Activated naive CD4-positive, alpha-beta T cell treated with anti-CD3 and anti-CD28 coated beads, Interleukin-2, amount 50 U/mL, for 24 hours (primary cell): ENCODE data around the gene POLR2I.

Experiments
- H3K27ac Mint-ChIP-seq: one replicate; pipeline ENCODE4 v1.8.0; 2021; ENCODE audit warnings: mild to moderate bottlenecking, mixed read lengths
- H3K27me3 Mint-ChIP-seq: one replicate; pipeline ENCODE4 v1.8.0; 2021; ENCODE audit warnings: mixed read lengths
- H3K36me3 Mint-ChIP-seq: one replicate; pipeline ENCODE4 v1.8.0; 2021; ENCODE audit warnings: mixed read lengths
- H3K4me1 Mint-ChIP-seq: one replicate; pipeline ENCODE4 v1.8.0; 2021; ENCODE audit warnings: mixed read lengths
- H3K4me3 Mint-ChIP-seq: one replicate; pipeline ENCODE4 v1.8.0; 2021; ENCODE audit warnings: mild to moderate bottlenecking, mixed read lengths
- H3K9me3 Mint-ChIP-seq: one replicate; pipeline ENCODE4 v1.8.0; 2021; ENCODE audit warnings: mixed read lengths

The POLR2I gene

DNA sequence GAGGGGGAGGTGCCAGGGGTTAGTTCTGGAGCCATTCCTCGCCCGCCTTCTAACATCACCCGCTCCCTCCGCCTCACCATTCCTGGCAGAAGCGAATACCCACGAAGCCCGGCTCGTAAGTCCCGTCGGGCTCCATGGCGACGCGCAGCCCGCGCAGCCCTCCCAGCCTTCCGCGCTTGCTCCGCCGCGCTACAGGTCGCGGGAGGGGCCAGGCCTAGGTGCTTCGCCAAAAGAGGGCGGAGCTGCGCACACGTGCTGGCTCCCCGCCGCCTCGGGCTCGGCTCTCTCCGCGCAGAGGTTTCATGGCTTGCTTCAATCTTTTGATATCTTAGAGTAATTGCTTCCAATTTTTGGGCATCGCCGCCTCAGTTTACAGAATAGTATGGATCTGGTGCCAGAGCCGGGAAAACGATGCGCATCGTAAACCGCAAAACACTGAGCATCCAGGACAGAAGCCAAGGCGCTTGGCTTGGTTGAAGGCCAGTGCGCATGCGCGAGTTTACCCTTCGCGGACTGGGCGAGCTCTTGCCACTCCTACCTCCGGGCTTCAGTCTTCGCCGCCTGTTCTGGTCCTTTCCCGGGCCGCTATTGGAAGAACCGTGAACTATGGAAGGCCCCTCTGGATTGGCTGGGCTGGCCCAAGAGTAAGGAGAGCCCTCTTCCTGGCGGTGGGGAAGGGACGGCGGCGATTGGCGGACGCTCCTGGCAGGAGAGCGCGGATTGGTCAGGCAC is at the start of gene POLR2I:
Gene POLR2I, minus strand, starts transcription at position 155 of the 732 bp plus-strand sequence. Its CDS starts 19 bp downstream, at position 136.
- Mint-ChIP-seq H3K27me3 (no peaks in the 10 kb centered on the region), H3K9me3 (no peaks in the 10 kb centered on the region), H3K4me3 (peak within 1 kb of the TSS; percentile 89), H3K4me1 (peaks cover 39% of the 10 kb centered on the region), H3K36me3 (peaks cover 8% of the 10 kb centered on the region), H3K27ac (peak within 1 kb of the TSS; percentile 99)

DNA sequence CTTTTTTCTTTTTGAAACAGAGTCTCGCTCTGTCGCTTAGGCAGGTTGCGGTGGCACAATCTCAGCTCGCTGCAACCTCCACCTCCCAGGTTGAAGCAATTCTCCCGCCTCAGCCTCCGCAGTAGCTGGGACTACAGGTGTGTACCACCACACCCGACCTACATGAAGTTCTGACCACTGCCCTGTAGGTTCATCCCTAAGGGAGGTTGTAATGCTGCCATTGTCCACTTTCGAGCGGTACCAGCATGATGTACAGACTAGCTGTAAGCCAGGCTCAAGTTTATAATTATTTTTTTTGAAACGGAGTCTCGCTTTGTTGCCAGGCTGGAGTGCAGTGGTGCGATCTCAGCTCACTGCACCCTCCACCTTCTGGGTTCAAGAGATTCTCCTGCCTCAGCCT is 49.1 kb upstream of the POLR2I start:
- Mint-ChIP-seq H3K9me3 (no peaks in the 10 kb centered on the region), H3K27ac (no peak overlapping the region), H3K4me1 (no peaks in the 10 kb centered on the region), H3K36me3 (peaks cover 2% of the 10 kb centered on the region), H3K27me3 (no peaks in the 10 kb centered on the region), H3K4me3 (no peak overlapping the region)

DNA sequence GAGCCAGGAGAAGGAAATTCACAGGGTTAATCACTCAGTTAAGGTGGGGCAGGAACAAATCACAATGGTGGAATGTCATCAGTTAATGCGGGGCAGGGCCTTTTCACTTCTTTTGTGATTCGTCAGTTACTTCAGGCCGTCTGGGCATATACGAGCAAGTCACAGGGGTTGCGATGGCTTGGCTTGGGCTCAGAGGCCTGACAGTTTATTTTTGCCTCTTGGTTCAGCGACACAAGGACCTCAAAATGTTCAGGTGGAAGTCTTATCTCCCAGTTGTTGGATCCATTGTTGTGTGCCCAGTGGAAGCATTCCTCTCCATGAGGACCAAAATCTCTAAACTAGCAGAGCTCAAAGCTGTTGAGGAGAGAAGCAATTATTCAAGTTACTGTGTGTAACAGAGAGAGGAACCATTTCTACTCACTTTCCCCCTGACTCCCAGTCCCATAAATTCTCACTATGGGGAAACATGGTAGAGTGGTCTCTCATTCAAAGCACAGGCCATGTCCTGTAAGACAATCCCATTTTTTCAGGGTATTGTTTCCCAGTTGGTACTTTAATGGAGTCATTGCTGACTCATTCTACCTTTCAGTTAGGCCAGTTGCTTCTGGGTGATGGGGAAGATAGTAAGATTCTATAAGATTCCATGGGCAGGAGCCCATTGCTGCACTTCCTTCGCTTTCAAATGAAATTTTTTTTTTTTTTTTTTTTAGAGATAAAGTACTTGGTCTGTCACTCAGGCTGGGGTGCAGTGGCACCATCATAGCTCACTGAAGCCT is 46.3 kb upstream of the POLR2I start:
- no peaks in the 10 kb centered on the region for H3K9me3 Mint-ChIP-seq
- H3K36me3 Mint-ChIP-seq = peaks cover 2% of the 10 kb centered on the region
- peak overlapping the region; percentile 8 for H3K27ac Mint-ChIP-seq
- H3K4me1 Mint-ChIP-seq = no peaks in the 10 kb centered on the region
- no peak overlapping the region for H3K4me3 Mint-ChIP-seq
- no peaks in the 10 kb centered on the region for H3K27me3 Mint-ChIP-seq

DNA sequence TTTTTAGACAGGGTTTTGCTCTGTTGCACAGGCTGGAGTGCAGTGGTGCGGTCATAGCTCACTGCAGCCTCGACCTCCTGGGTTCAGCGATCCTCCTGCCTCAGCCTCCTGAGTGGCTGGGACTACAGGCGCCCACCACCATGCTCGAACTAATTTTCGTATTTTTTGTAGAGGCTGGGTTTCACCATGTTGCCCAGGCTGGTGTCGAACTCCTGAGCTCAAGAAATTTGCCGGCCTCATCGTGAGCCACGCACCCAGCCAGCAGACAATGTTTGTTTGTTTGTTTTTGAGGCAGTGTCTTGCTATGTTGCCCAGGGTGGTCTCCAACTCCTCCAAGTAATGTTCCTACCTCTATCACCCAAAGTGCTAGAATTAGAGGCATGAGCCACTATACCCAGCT is 38.5 kb upstream of the POLR2I start:
- H3K4me3 Mint-ChIP-seq = no peak overlapping the region
- no peaks in the 10 kb centered on the region for H3K27me3 Mint-ChIP-seq
- no peaks in the 10 kb centered on the region for H3K4me1 Mint-ChIP-seq
- H3K9me3 Mint-ChIP-seq = no peaks in the 10 kb centered on the region
- peaks cover 6% of the 10 kb centered on the region for H3K36me3 Mint-ChIP-seq
- H3K27ac Mint-ChIP-seq = no peak overlapping the region

DNA sequence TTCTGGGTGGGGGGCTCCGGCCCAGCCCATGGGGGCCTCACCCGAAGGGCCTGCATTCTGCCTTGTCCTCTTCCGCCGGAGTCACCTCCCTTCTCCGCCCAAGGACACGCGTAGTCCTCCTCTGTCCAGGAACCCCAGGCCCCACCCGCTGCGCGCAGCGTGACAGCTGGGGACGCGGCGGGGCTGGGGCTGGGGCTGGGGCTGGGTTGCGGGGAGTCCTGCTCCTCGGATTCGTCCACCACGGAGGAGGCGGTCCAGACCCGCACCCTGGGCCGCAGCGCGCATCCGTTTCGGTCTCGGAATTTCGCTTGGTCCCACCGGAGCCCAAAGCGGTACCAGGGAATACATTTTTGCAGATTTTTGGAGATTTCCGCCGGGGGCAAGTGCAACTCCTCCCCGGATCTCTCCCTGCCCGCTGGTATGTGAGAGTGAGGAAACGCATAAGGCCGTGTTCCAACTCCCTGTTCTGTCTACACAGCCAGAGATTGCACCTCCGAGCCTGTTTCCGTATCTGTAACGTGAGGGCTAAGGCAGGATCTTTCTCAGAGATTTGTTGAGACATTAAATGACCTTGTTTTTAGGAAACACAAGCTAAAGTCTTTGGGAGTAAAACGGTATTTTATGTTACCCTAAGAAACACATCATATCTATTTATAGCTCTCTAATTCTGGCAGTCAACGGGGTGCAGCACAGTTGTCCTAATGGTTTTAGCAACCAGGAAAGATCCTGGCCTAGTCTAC is 37.8 kb upstream of the POLR2I start, which contains the start of gene COX7A1:
Gene COX7A1, minus strand, starts transcription at position 96 of the 740 bp plus-strand sequence. Its CDS starts 40 bp downstream, at position 56.
- no peak within 1 kb of the TSS for H3K27ac Mint-ChIP-seq
- no peaks in the 10 kb centered on the region for H3K27me3 Mint-ChIP-seq
- H3K4me3 Mint-ChIP-seq = no peak within 1 kb of the TSS
- peaks cover 6% of the 10 kb centered on the region for H3K36me3 Mint-ChIP-seq
- H3K9me3 Mint-ChIP-seq = no peaks in the 10 kb centered on the region
- H3K4me1 Mint-ChIP-seq = no peaks in the 10 kb centered on the region

DNA sequence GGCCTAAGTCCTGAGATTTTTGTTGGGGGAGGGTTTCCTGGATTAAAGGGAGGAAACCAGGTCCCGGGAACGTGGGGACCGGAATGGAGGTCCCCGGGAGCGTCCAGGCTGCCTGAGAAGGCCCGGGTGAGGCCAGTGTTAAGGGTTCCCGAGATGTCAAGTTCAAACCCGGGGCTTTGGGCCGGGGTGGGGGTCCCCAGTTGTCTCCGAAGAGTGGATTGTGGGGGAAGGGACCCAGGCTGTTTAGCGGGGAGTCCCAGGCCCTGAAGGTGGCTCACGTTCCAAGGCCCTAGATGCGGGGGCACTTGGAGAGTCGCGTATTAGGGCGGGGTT is 37.3 kb upstream of the POLR2I start:
- Mint-ChIP-seq H3K9me3 (no peaks in the 10 kb centered on the region), H3K4me3 (no peak overlapping the region), H3K36me3 (peaks cover 8% of the 10 kb centered on the region), H3K4me1 (peaks cover 1% of the 10 kb centered on the region), H3K27ac (no peak overlapping the region), H3K27me3 (no peaks in the 10 kb centered on the region)

DNA sequence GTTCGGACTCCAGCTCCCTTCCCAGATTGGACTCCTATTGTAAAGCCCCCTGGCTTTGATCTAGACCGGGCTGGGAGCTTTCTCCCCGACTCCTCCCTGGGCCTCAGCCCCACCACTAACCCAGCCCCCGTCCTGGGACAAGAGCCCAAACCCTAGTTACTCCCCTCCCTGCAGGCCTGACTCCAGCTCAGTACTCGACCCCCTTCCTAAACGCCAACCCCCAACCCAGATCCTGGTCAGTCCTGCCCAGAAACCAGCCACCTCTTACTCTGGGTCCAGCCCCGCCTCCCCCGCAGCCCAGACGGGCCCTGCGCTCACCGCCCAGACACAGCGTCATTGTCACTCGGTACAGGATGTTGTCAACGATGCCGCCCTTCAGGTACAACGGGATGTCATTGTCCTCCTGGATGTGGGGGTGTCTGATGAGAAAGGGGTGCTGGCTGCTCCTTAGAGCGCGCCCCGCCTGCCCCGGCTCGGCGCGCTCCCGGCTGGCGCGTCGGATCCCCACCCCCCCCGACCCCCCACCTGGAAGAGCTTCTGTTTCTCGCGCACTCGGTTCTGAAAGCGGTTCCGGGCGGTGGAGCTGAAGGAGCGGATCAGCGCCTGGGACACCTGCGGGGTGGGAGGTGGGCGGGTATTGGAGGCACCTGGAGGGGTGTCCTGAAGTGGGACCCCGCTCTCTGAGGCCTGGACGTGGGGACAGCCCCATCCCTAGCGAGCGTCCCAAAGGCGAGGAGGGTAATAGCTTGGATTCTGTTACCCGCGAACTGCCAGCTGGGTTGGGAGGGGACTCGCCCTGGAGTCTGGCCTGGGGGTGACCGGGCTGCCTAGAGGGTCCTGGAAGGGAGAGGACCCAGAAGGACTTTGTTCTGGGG is 36.7 kb upstream of the POLR2I start:
- H3K4me1 Mint-ChIP-seq = peaks cover 3% of the 10 kb centered on the region
- H3K4me3 Mint-ChIP-seq = no peak overlapping the region
- H3K9me3 Mint-ChIP-seq = no peaks in the 10 kb centered on the region
- H3K27ac Mint-ChIP-seq = no peak overlapping the region
- peaks cover 11% of the 10 kb centered on the region for H3K36me3 Mint-ChIP-seq
- no peaks in the 10 kb centered on the region for H3K27me3 Mint-ChIP-seq

DNA sequence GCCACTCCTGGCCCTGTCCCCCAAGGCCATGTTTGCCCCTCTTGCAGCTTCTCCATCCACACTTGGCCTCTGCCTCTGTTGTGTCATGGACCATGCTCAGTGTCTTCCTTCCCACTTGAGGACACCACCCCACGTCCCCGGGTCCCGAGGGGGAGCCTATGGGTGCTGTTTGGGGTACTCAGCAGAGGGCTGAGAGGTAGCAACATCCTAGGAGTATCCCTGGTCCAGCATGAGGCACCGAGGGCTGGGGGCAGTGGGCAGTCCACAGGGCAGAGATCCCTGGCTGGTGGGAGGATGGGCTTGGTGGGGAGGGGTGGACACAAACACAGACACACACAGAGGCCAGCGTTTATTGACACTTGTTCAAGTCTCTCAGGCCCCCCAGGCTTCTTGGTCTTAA is 35.9 kb upstream of the POLR2I start:
- Mint-ChIP-seq H3K4me3 (no peak overlapping the region), H3K36me3 (peaks cover 12% of the 10 kb centered on the region), H3K27me3 (no peaks in the 10 kb centered on the region), H3K9me3 (no peaks in the 10 kb centered on the region), H3K27ac (no peak overlapping the region), H3K4me1 (peaks cover 3% of the 10 kb centered on the region)

DNA sequence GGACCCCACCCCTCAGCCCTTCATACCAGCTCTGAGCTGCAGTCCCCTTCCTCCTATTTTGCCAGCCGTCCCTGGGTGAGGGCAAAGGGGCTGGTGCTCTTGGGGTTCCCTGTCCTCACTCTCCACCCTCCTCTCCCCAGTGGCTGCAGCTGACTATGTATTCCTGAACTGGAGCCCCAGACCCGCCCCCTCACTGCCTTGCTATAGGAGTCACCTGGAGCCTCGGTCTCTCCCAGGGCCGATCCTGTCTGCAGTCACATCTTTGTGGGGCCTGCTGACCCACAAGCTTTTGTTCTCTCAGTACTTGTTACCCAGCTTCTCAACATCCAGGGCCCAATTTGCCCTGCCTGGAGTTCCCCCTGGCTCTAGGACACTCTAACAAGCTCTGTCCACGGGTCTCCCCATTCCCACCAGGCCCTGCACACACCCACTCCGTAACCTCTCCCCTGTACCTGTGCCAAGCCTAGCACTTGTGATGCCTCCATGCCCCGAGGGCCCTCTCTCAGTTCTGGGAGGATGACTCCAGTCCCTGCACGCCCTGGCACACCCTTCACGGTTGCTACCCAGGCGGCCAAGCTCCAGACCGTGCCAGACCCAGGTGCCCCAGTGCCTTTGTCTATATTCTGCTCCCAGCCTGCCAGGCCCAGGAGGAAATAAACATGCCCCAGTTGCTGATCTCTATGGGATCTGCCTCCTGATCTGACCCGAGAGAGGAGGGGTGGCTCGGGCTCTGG is 35.2 kb upstream of the POLR2I start:
- H3K27ac Mint-ChIP-seq = no peak overlapping the region

DNA sequence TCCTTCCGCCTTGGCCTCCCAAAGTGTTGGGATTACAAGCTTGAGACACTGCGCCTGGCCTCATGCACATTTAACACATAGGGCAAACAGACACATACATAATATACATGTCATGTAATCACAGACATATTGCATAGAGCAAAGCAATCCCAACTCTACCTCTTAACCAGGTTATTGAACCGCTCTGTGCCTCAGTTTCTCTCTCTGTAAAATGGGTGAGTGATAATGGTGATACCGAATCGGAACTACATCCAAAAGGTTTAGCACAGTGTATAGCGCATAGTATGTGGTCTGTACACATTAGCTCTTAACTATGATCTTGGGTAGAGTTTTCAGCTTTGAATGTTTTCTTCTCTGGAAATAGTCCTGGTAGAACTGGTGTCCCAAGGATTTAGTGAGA is 29.9 kb upstream of the POLR2I start:
- no peaks in the 10 kb centered on the region for H3K27me3 Mint-ChIP-seq
- H3K9me3 Mint-ChIP-seq = no peaks in the 10 kb centered on the region
- H3K4me1 Mint-ChIP-seq = peaks cover 20% of the 10 kb centered on the region
- H3K27ac Mint-ChIP-seq = no peak overlapping the region
- no peak overlapping the region for H3K4me3 Mint-ChIP-seq
- H3K36me3 Mint-ChIP-seq = peaks cover 14% of the 10 kb centered on the region

More for the DNA sequence above, 35.2 kb upstream of the POLR2I start:
- Mint-ChIP-seq H3K36me3 (peaks cover 11% of the 10 kb centered on the region), H3K4me1 (peaks cover 3% of the 10 kb centered on the region), H3K9me3 (no peaks in the 10 kb centered on the region), H3K27me3 (no peaks in the 10 kb centered on the region), H3K4me3 (no peak overlapping the region)

DNA sequence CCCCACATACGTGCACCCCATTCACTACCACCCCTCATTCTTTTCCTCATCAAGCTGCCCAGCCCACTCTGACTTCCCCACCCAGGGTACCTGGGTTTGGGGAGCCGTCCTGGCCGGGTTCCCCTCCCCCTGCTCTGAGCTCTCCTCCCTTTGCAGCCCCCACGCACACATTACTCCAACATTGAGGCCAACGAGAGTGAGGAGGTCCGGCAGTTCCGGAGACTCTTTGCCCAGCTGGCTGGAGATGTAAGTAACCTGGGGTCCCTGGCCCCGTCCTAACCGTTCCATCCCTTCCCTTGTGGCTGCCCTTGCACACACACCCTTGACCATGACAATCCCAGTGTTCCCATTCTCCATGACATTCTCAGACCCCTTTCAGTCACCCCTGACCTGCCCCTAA is 27.8 kb upstream of the POLR2I start:
- H3K36me3 Mint-ChIP-seq = peaks cover 14% of the 10 kb centered on the region

DNA sequence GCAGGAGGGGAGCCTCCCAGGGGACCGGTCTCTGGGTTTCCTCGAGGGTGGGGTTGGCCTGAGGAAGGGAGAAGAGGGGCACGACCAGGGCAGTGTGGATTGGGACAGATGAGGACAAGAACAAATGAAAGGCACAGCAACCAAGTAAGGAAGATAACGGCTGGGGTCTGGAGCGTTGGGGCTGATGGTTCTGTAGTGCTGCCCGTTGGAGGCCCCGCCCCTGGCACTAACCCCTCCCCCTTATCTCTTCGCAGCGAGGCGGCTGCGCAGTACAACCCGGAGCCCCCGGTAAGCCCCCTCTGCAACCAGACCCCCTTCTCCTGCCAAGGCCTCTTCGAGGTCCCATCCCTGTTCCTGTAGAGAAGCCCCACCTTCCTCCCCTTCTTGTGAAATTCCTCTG is 27.4 kb upstream of the POLR2I start:
- no peaks in the 10 kb centered on the region for H3K9me3 Mint-ChIP-seq
- H3K27ac Mint-ChIP-seq = no peak overlapping the region
- H3K4me3 Mint-ChIP-seq = peak overlapping the region; percentile 87
- H3K27me3 Mint-ChIP-seq = no peaks in the 10 kb centered on the region
- H3K4me1 Mint-ChIP-seq = peaks cover 20% of the 10 kb centered on the region
- peaks cover 12% of the 10 kb centered on the region for H3K36me3 Mint-ChIP-seq

More for the DNA sequence above, 27.8 kb upstream of the POLR2I start:
- H3K4me3 Mint-ChIP-seq = no peak overlapping the region
- no peak overlapping the region for H3K27ac Mint-ChIP-seq
- H3K9me3 Mint-ChIP-seq = no peaks in the 10 kb centered on the region
- H3K4me1 Mint-ChIP-seq = peaks cover 20% of the 10 kb centered on the region
- H3K27me3 Mint-ChIP-seq = no peaks in the 10 kb centered on the region

DNA sequence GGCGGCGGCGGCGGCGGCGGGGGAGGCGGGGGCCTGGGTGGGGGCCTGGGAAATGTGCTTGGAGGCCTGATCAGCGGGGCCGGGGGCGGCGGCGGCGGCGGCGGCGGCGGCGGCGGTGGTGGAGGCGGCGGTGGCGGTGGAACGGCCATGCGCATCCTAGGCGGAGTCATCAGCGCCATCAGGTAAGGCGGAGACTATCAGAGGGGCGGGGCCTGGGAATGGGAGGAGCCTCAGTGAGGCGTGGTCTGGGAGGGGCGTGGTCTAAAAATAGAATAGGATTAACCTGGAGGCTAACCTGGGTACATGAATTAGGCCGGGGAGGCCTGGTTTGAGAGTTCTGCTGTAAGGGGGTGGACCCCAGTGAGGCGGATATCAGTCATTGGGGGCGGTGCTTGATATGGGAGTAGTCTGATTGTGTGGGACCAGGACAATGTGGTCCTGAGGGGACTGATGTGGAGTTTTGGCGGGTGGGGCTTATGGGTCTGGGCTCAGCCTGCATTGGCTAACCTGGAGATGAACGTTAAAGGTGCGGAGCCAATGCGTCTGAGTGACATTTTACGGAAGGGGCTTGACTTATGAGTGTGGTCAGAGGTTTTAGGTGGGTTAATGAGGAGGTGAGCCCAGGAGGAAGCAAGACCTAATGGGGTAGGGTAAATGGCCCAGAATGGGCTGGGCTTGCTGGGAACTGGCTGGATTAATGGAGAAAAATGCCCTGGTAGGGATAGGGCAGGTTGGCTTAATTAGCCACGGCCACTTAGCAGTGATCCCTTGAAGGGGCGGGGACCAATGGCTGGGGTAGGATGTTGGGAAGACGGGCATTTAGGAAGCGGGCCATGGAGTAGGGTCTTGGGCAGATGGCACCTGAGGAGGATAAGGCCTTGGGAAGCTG is 26.6 kb upstream of the POLR2I start:
- Mint-ChIP-seq H3K9me3 (no peaks in the 10 kb centered on the region), H3K27ac (peak overlapping the region; percentile 80), H3K27me3 (no peaks in the 10 kb centered on the region), H3K4me3 (peak overlapping the region; percentile 87), H3K36me3 (peaks cover 8% of the 10 kb centered on the region), H3K4me1 (peaks cover 17% of the 10 kb centered on the region)
